OCI-LY3 (cell line): ENCODE measurements around the gene IGFALS.

ENCODE experiments used
- EZH2phosphoT487 ChIP-seq: fragments of 200-600 bp; shearing (Covaris generic); IDR thresholded peaks from 2 replicates; pipeline ENCODE4 v1.6.1; 2018; ENCODE audit warnings: antibody characterized with exemption, mixed run types, low read depth
- TF ChIP-seq, protein P1 (sequence below): fragments of 200-600, 300-600 bp; sonication (generic); IDR thresholded peaks from 2 replicates; pipeline ENCODE4 v1.5.1; 2014; ENCODE audit warnings: antibody characterized with exemption, low read length, low read depth

DNA sequence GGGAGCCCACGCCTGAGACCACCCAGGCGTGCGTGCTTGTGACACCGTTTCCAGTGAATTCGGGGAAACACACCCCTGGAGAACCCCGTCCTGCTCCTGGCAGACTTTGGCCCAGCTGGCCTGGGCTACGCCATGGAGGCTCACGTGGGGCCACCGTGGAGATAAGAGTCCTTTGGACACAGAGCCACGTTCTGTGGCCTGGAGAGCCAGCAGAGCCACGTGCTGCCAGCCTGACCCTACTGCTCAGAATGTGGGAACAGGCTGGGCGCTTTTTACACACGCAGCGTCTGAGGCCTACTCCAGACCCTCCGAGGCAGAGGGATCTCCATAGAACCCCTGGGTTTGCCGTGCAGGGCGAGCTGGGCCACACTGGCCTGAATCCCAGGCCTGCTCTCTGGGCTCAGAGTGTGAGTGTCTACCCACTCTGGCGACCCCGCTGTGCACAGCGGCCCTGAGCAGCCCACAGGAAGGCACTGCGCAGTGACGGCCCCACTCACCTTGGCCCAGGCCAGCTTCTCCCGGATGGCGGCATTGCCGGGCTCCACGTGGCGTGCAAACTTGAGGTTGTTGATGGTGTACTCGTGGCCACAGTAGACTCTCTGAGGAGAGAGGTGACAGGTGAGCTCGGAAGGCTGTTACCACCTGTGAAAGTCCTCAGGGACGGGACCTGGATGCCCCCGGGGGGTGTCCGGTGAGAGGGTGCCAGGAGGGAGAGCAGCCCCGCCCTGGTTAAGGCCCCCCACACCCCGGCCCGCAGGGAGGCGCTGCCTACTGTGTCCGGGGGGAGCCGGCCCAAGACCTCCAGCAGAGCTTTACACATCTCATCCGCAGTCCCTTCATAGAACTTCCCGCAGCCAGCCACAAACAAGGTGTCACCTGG, 23.1 kb upstream of the IGFALS start:
- TF ChIP-seq, protein P1, sequence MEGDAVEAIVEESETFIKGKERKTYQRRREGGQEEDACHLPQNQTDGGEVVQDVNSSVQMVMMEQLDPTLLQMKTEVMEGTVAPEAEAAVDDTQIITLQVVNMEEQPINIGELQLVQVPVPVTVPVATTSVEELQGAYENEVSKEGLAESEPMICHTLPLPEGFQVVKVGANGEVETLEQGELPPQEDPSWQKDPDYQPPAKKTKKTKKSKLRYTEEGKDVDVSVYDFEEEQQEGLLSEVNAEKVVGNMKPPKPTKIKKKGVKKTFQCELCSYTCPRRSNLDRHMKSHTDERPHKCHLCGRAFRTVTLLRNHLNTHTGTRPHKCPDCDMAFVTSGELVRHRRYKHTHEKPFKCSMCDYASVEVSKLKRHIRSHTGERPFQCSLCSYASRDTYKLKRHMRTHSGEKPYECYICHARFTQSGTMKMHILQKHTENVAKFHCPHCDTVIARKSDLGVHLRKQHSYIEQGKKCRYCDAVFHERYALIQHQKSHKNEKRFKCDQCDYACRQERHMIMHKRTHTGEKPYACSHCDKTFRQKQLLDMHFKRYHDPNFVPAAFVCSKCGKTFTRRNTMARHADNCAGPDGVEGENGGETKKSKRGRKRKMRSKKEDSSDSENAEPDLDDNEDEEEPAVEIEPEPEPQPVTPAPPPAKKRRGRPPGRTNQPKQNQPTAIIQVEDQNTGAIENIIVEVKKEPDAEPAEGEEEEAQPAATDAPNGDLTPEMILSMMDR: no peak
- TF ChIP-seq EZH2phosphoT487: no peak
